Islet precursor cell (in vitro differentiated cells): ENCODE results near the gene ZFR.
"Not testable (repeated sequence)": the region's sequence is repeated elsewhere in the genome, so short reads cannot be mapped to it uniquely, and the experiment has no call there.

Experiments used
- DNase-seq: peaks from one replicate; pipeline ENCODE4 v3.0.0-alpha.2; 2018

ZFR gene

GRCh38 chr5:32444431-32445286 lies at the start of gene ZFR:
Gene ZFR (minus strand): TSS chr5:32444740. CDS start chr5:32444658, 82 bp downstream.
- peak; percentile 96 for DNase-seq

- DNase-seq = no peak
Observed at GRCh38 chr5:32490972-32491557, 46.5 kb upstream of the ZFR start.

- peak; percentile 73 for DNase-seq
Observed at GRCh38 chr5:32489791-32490562, 45.4 kb upstream of the ZFR start.

GRCh38 chr5:32487424-32487823 lies 42.9 kb upstream of the ZFR start:
- DNase-seq = no peak

- DNase-seq = no peak
Observed at GRCh38 chr5:32487008-32487407, 42.5 kb upstream of the ZFR start.

- no peak for DNase-seq
Observed at GRCh38 chr5:32482193-32482592, 37.7 kb upstream of the ZFR start.

- no peak for DNase-seq
Observed at GRCh38 chr5:32479096-32479495, 34.6 kb upstream of the ZFR start.

- DNase-seq = no peak
Observed at GRCh38 chr5:32476891-32477290, 32.4 kb upstream of the ZFR start.

- no peak for DNase-seq
Observed at GRCh38 chr5:32475334-32476097, 31.0 kb upstream of the ZFR start.

GRCh38 chr5:32474209-32474854 lies 29.8 kb upstream of the ZFR start:
- DNase-seq = no peak

GRCh38 chr5:32473072-32473471 lies 28.5 kb upstream of the ZFR start:
- no peak for DNase-seq

GRCh38 chr5:32471784-32472183 lies 27.2 kb upstream of the ZFR start:
- no peak for DNase-seq

- no peak for DNase-seq
Observed at GRCh38 chr5:32465076-32465475, 20.5 kb upstream of the ZFR start.

- DNase-seq = peak; percentile 61
Observed at GRCh38 chr5:32462618-32463017, 18.1 kb upstream of the ZFR start.

GRCh38 chr5:32461441-32462120 lies 17.0 kb upstream of the ZFR start:
- DNase-seq = peak; percentile 4

- DNase-seq = peak; percentile 13
Observed at GRCh38 chr5:32460702-32461101, 16.2 kb upstream of the ZFR start.

GRCh38 chr5:32458880-32459495 lies 14.4 kb upstream of the ZFR start:
- DNase-seq = peak; percentile 30

GRCh38 chr5:32455311-32455710 lies 10.8 kb upstream of the ZFR start:
- peak; percentile 11 for DNase-seq

GRCh38 chr5:32454821-32455220 lies 10.3 kb upstream of the ZFR start:
- DNase-seq = peak; percentile 20

- no peak for DNase-seq
Observed at GRCh38 chr5:32453916-32454315, 9.4 kb upstream of the ZFR start.

GRCh38 chr5:32452316-32452715 lies 7.8 kb upstream of the ZFR start:
- DNase-seq = not testable (repeated sequence)
